Measurements from ENCODE around the gene TMX2.
"Not testable (repeated sequence)": the region's sequence is repeated elsewhere in the genome, so short reads cannot be mapped to it uniquely, and the experiment has no call there.

GRCh38 chr11:57705432-57705831 lies 7.0 kb upstream of the TMX2 start:
- not testable (repeated sequence) for TF ChIP-seq CTCF (IDR thresholded peaks at IDR 0.05; ENCODE audit: low read length); EZH2 (IDR thresholded peaks at IDR 0.05; ENCODE audit: borderline replicate concordance, low read length)

Measured in OCI-LY1 (cell line).